Measurements from ENCODE around the gene SMG1. TPM values are rescaled to one million over a fixed set of nuclear protein-coding genes. Genes with fewer than 3 reads are reported as not detected.

The SMG1 gene
- total and polyA plus RNA-seq, 10 of the 15 experiments (the other 5 are each of a cell fraction or from before 2014, with no cell fraction given), result 3.9 to 66.7 (median 37.0) TPM

GRCh38 chr16:18799500-18799899, 126.7 kb downstream of the SMG1 start:
- Histone ChIP-seq H3K4me1 (ENCODE audit: control insufficient read depth, insufficient read depth, low read length) (peaks cover 12% of the 10 kb centered on the region), H2AFZ (ENCODE audit: control insufficient read depth, low read depth, low read length) (no peak overlapping the region), H3K27me3 (replicated peaks in 1 of 2; ENCODE audit: control insufficient read depth in 2 of 2, insufficient read depth in 2 of 2, low read length in 1 of 2) (no peaks in the 10 kb centered on the region), H3K9ac (ENCODE audit: control insufficient read depth, insufficient read depth, low read length) (peak overlapping the region; percentile 97), H4K20me1 (ENCODE audit: control insufficient read depth, insufficient read depth) (no peaks in the 10 kb centered on the region), H3K4me2 (ENCODE audit: control insufficient read depth, insufficient read depth) (peak overlapping the region; percentile 86), H3K79me2 (ENCODE audit: control insufficient read depth, insufficient read depth, low read length) (peaks cover 50% of the 10 kb centered on the region), H3K27ac (ENCODE audit: control insufficient read depth, insufficient read depth) (0 out of 2 replicates have a peak overlapping the region, but pooled peaks have one; percentile 15), H3K4me3 (peak overlapping the region; percentile 91), H3K9me3 (replicated peaks; ENCODE audit: control insufficient read depth, insufficient read depth, low read length) (no peaks in the 10 kb centered on the region), H3K36me3 (ENCODE audit: control insufficient read depth in 2 of 2, insufficient read depth in 2 of 2, low read length in 1 of 2) (peaks cover 0 to 9% of the 10 kb centered on the region in 2 experiments)
- ChIA-PET POLR2A (interaction anchor here (8.9 kb wide), 1 partner anchor 11 kb away, joined by 128 read pairs; the partner anchor contains the start of gene RPS15A), SMC1A (ENCODE audit: uncharacterized antibody, unreplicated experiment) (interaction anchor here (1.7 to 7.2 kb wide), 3 partner anchors 9 to 36 kb away, joined by 4 to 64 read pairs (median 20); partner anchors contain the start of gene RPS15A), CTCF (interaction anchor here (0.6 to 5.3 kb wide), 8 partner anchors 10 to 839 kb away, joined by 3 to 80 read pairs (median 4); partner anchors contain the start of gene RPS15A), RAD21 (ENCODE audit: unreplicated experiment) (interaction anchor here (0.5 to 6.9 kb wide), 3 partner anchors 11 to 1724 kb away, joined by 3 to 71 read pairs (median 4); partner anchors contain the start of gene RPS15A)
- WGBS (ENCODE audit: insufficient coverage, insufficient replicate concordance, low lambda C conversion rate, missing lambda C conversion rate), result 13% methylated on average over 3 of the region's 3 CpGs
- in situ Hi-C loops (cut with MboI) (loop anchor here (10.0 kb wide), 1 partner anchor 725 kb away; the partner anchor contains the start of genes CCP110 and GDE1), intact Hi-C loops (cut with micrococcal nuclease; ENCODE audit: unreplicated experiment) (no loop called here)
- DNase-seq (ENCODE audit: low read depth, low spot score), result no peak
- ATAC-seq, result no peak
- BruUV-seq (replicated peaks), result no TSS peak
- FAIRE-seq, result no peak
- TF ChIP-seq BHLHE40 (IDR thresholded peaks at IDR 0.05; ENCODE audit: borderline replicate concordance in 1 of 2, low read depth in 2 of 2, low read length in 1 of 2) (no peak), CHD2 (IDR thresholded peaks at IDR 0.05; ENCODE audit: borderline replicate concordance, low read depth, low read length) (no peak), ASH2L (IDR thresholded peaks at IDR 0.05; ENCODE audit: borderline replicate concordance, low read depth) (no peak), MTA3 (IDR thresholded peaks at IDR 0.05; ENCODE audit: borderline replicate concordance, low read length) (no peak), ZBTB33 (IDR thresholded peaks at IDR 0.05) (no peak), POU2F2 (IDR thresholded peaks at IDR 0.05; ENCODE audit: borderline replicate concordance, low read depth, low read length) (no peak), CUX1 (IDR thresholded peaks at IDR 0.05; ENCODE audit: insufficient replicate concordance, low read depth, low read length) (no peak), POLR2AphosphoS2 (IDR thresholded peaks at IDR 0.05; ENCODE audit: low read depth, low read length) (no peak), ATF3 (IDR thresholded peaks at IDR 0.05; ENCODE audit: borderline replicate concordance, extremely low read depth, low read depth, low read length) (no peak), DPF2 (IDR thresholded peaks at IDR 0.05) (no peak), FOS (IDR thresholded peaks at IDR 0.05; ENCODE audit: borderline replicate concordance, extremely low read depth, insufficient read length) (no peak), BACH1 (IDR thresholded peaks at IDR 0.05; ENCODE audit: borderline replicate concordance) (no peak), HDAC6 (IDR thresholded peaks at IDR 0.05; ENCODE audit: unreplicated experiment) (no peak), ZZZ3 (IDR thresholded peaks at IDR 0.05; ENCODE audit: control insufficient read depth, insufficient read length, low read depth) (no peak), EED (IDR thresholded peaks at IDR 0.05; ENCODE audit: low read depth) (no peak), MYB (IDR thresholded peaks at IDR 0.05; ENCODE audit: borderline replicate concordance, low read depth, low read length) (no peak)

Data from GM12878 (cell line).